Thyroid gland (tissue), 4 donors: ENCODE data around the gene FADS1.

ENCODE experiments used
- POLR2A ChIP-seq, 2 donors: fragments of 450-650 bp; IDR thresholded peaks; one replicate each; pipeline ENCODE4 v1.6.1; 2017; ENCODE audit warnings: antibody characterized with exemption in 2 of 2, mild to moderate bottlenecking in 2 of 2, moderate library complexity in 1 of 2
- TF ChIP-seq, protein P1 (sequence below), 6 experiments: fragments of 200-600 bp in 3 of 6; fragments of 450-650 bp in 3 of 6; sonication (generic) in 3 of 6; IDR thresholded peaks; one replicate each; pipeline ENCODE4 v1.5.1; 2016 to 2019; ENCODE audit warnings: antibody characterized with exemption in 6 of 6, mild to moderate bottlenecking in 2 of 6, inconsistent platforms in 1 of 6, moderate library complexity in 1 of 6

DNA sequence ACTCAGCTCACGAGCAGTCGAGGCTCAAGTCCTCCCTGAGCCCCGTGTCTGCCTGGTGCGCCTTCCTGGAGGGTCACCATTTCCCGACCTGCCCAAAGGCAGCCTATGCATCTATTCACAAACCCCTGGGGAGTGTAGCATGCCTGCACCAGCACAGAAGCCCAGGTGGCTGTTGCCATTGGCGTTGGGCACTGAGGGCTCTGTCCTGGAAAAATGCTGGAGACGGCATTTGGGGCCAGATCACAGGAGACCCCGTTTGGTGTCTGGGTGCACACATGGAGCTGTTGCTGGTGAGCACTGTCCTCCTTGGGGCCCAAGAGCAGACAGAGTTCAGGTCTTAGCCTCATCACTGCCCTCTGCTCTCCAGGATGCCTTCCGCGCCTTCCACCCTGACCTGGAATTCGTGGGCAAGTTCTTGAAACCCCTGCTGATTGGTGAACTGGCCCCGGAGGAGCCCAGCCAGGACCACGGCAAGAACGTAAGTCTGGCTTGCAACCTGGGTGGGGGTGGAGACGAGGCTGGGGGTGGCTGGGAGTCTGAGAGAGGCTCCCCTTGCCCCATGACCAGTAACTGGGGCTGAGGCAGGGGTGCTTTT is 20.7 kb upstream of the FADS1 start:
- TF ChIP-seq, protein P1, sequence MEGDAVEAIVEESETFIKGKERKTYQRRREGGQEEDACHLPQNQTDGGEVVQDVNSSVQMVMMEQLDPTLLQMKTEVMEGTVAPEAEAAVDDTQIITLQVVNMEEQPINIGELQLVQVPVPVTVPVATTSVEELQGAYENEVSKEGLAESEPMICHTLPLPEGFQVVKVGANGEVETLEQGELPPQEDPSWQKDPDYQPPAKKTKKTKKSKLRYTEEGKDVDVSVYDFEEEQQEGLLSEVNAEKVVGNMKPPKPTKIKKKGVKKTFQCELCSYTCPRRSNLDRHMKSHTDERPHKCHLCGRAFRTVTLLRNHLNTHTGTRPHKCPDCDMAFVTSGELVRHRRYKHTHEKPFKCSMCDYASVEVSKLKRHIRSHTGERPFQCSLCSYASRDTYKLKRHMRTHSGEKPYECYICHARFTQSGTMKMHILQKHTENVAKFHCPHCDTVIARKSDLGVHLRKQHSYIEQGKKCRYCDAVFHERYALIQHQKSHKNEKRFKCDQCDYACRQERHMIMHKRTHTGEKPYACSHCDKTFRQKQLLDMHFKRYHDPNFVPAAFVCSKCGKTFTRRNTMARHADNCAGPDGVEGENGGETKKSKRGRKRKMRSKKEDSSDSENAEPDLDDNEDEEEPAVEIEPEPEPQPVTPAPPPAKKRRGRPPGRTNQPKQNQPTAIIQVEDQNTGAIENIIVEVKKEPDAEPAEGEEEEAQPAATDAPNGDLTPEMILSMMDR (IDR thresholded peaks at IDR 0.05): no peak
- TF ChIP-seq POLR2A (IDR thresholded peaks at IDR 0.05): no peak
